KMS-11 (cell line): Measurements from ENCODE around the gene SLC24A4.

Experiments
- H2AFZ ChIP-seq: fragments of 200-600 bp; sonication (generic); 2 replicates; pipeline ENCODE4 v1.6.1; 2016; ENCODE audit warnings: antibody characterized with exemption, mixed run types, low read depth
- H3K27ac ChIP-seq: fragments of 200-600 bp; sonication (generic); 2 replicates; pipeline ENCODE4 v1.6.1; 2016; ENCODE audit warnings: mild to moderate bottlenecking, mixed run types
- H3K27me3 ChIP-seq: fragments of 200-600 bp; sonication (generic); 2 replicates; pipeline ENCODE4 v1.6.1; 2017; ENCODE audit warnings: mild to moderate bottlenecking, low read depth, mixed run types, moderate library complexity; ENCODE audit not compliant: insufficient read depth
- H3K36me3 ChIP-seq: fragments of 200-600 bp; sonication (generic); 2 replicates; pipeline ENCODE4 v1.6.1; 2017; ENCODE audit warnings: mild to moderate bottlenecking, mixed run types; ENCODE audit not compliant: insufficient read depth
- H3K4me1 ChIP-seq: fragments of 200-600 bp; sonication (generic); 2 replicates; pipeline ENCODE4 v1.6.1; 2016; ENCODE audit warnings: mild to moderate bottlenecking, low read depth, mixed run types; ENCODE audit not compliant: poor library complexity, severe bottlenecking
- H3K4me2 ChIP-seq: fragments of 200-600 bp; sonication (generic); 2 replicates; pipeline ENCODE4 v1.7.0; 2016; ENCODE audit warnings: mild to moderate bottlenecking, mixed run types
- H3K4me3 ChIP-seq: fragments of 200-600 bp; sonication (generic); IDR thresholded peaks from 2 replicates; pipeline ENCODE4 v1.6.1; 2017; ENCODE audit warnings: low read depth, low read length, mixed read lengths; ENCODE audit not compliant: insufficient read depth
- H3K79me2 ChIP-seq: fragments of 200-600 bp; sonication (generic); 2 replicates; pipeline ENCODE4 v1.6.1; 2016; ENCODE audit warnings: low read depth, mixed run types; ENCODE audit not compliant: insufficient read depth
- H3K9ac ChIP-seq: fragments of 200-600 bp; sonication (generic); 2 replicates; pipeline ENCODE4 v1.6.1; 2016; ENCODE audit warnings: mild to moderate bottlenecking, mixed run types
- H4K20me1 ChIP-seq: fragments of 200-600 bp; sonication (generic); 2 replicates; pipeline ENCODE4 v1.6.1; 2016; ENCODE audit warnings: mild to moderate bottlenecking, mixed run types; ENCODE audit not compliant: insufficient read depth
- TF ChIP-seq, protein P1 (sequence below): fragments of 200-600 bp; sonication (generic); conservative IDR thresholded peaks from 2 replicates; pipeline ENCODE4 v1.6.1; 2017; ENCODE audit warnings: low read depth, mild to moderate bottlenecking, antibody characterized with exemption, low read length, moderate library complexity, mixed read lengths

SLC24A4 gene

DNA sequence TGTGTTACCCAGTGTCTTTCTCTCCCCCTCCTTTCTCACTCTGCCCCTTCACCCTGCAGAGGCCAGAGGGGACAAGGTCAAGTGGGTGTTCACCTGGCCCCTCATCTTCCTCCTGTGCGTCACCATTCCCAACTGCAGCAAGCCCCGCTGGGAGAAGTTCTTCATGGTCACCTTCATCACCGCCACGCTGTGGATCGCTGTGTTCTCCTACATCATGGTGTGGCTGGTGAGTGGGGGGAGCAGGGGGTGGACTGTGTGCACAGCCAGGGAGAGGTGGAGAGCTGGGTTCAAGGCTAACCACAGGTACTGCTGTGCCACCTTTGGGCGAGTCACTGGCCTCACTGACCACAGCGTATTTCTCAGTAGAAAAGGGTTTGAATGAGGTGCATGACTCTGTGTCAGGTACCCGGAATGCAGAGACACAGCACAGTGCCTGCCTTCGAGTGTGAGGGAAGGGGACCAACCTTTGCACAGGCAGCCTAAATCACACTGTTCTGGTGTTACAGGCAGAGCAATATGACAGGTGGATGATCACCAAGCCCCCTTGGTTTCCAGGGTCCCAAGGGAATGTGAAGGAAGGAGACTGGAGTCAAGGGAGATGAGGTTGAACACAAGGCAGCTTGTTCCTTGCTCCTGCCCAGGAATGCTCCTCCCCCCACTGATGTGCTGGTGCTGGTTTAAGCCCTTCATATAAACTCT is 159.8 kb downstream of the SLC24A4 start:
- Histone ChIP-seq H3K27me3 (no peaks in the 10 kb centered on the region), H3K4me3 (no peak overlapping the region), H4K20me1 (no peaks in the 10 kb centered on the region), H3K9ac (no peak overlapping the region), H3K36me3 (no peaks in the 10 kb centered on the region), H3K27ac (no peak overlapping the region), H3K4me1 (no peaks in the 10 kb centered on the region), H2AFZ (no peak overlapping the region), H3K79me2 (no peaks in the 10 kb centered on the region), H3K4me2 (no peak overlapping the region)
- TF ChIP-seq, protein P1, sequence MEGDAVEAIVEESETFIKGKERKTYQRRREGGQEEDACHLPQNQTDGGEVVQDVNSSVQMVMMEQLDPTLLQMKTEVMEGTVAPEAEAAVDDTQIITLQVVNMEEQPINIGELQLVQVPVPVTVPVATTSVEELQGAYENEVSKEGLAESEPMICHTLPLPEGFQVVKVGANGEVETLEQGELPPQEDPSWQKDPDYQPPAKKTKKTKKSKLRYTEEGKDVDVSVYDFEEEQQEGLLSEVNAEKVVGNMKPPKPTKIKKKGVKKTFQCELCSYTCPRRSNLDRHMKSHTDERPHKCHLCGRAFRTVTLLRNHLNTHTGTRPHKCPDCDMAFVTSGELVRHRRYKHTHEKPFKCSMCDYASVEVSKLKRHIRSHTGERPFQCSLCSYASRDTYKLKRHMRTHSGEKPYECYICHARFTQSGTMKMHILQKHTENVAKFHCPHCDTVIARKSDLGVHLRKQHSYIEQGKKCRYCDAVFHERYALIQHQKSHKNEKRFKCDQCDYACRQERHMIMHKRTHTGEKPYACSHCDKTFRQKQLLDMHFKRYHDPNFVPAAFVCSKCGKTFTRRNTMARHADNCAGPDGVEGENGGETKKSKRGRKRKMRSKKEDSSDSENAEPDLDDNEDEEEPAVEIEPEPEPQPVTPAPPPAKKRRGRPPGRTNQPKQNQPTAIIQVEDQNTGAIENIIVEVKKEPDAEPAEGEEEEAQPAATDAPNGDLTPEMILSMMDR, result no peak

GRCh38 chr14:92484132-92484823 is 161.3 kb downstream of the SLC24A4 start:
- no peak overlapping the region for H3K4me3 ChIP-seq
- H3K27ac ChIP-seq, result no peak overlapping the region
- no peaks in the 10 kb centered on the region for H3K4me1 ChIP-seq
- H3K36me3 ChIP-seq, result no peaks in the 10 kb centered on the region
- TF ChIP-seq, protein P1, result no peak
- H2AFZ ChIP-seq, result no peak overlapping the region
- no peak overlapping the region for H3K9ac ChIP-seq
- no peaks in the 10 kb centered on the region for H4K20me1 ChIP-seq
- H3K27me3 ChIP-seq, result no peaks in the 10 kb centered on the region
- no peak overlapping the region for H3K4me2 ChIP-seq
- H3K79me2 ChIP-seq, result no peaks in the 10 kb centered on the region

DNA sequence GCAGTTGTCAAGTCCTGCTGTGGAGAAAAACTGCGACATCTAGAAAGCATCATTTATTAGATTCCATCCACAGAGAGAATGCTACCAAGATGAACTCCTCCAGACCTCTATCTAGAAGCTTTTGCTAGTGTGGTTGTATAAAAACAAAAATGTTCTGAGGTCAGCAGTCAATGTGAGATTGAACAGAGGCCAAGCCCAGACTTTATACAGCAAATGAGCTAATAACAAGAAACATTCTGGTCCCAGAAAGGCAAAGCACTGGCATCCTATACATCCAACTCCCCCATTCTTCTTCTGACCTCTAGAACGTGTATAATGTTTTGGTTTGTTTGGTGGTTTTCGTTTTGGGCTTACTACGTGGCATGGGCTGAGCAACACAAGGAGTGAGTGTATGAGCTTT is 163.9 kb downstream of the SLC24A4 start:
- Histone ChIP-seq H3K36me3 (no peaks in the 10 kb centered on the region), H3K27me3 (no peaks in the 10 kb centered on the region), H3K4me2 (no peak overlapping the region), H2AFZ (no peak overlapping the region), H3K4me1 (no peaks in the 10 kb centered on the region), H3K79me2 (no peaks in the 10 kb centered on the region), H3K27ac (no peak overlapping the region), H3K4me3 (no peak overlapping the region), H4K20me1 (no peaks in the 10 kb centered on the region), H3K9ac (no peak overlapping the region)
- TF ChIP-seq, protein P1, result no peak

- Histone ChIP-seq H3K4me2 (no peak overlapping the region), H4K20me1 (no peaks in the 10 kb centered on the region), H3K27me3 (no peaks in the 10 kb centered on the region), H3K4me3 (no peak overlapping the region), H3K27ac (no peak overlapping the region), H3K4me1 (no peaks in the 10 kb centered on the region), H3K36me3 (no peaks in the 10 kb centered on the region), H3K79me2 (no peaks in the 10 kb centered on the region), H2AFZ (no peak overlapping the region), H3K9ac (no peak overlapping the region)
- TF ChIP-seq, protein P1, result no peak
Measured at GRCh38 chr14:92487513-92488133, 164.7 kb downstream of the SLC24A4 start.
